NCI-H1092 treated with DMSO at 0.1 percent for 48 hours (cell line): ENCODE results near the gene PGF.
A peak's percentile ranks its signal among the peaks of the same experiment; 100 is the strongest.
"Not testable (repeated sequence)": the region's sequence is repeated elsewhere in the genome, so short reads cannot be mapped to it uniquely, and the experiment has no call there.

Experiments used
- DNase-seq: peaks from one replicate; lab custom pipeline; 2025; lab: John Stamatoyannopoulos, UW

PGF gene

DNA sequence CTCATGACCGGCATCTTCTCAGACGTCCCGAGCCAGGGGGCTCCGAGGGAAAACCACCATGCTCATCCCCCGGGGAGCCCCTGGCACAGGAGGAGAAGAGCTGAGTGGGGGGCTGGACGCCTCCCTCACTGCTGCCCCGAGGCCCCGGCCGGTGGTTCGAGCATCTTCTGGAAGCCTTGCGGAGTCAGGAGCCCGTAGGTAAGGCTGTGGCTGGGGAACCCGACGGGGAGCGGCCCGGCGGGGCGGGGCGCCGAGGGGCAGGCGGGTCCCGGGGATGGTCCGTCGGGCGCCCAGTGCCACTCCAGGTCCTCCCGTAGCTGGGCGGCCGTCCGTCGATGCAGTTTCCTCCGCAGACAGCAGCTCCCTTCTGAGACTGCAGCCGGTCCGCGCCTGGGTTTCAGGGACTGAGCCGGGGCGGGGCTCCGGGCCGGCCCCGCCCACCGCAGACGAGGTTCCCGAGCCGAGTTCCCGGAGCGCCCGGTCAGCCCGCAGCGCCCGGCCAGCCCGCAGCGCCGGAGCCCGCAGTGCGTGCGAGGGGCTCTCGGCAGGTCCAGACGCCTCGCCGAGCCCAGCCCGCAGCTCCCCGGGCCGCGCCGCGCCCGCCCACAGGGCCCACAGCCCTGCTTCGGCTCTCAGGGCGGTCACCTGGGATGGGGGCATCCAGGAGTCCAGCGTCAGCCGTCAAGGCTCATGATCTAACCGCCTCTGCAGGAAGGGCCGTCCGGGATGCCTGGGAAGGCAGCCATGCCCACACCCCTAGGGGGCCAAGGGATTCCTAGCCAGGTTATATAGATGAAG is at the start of gene PGF:
PGF (minus strand) TSS at position 369 of the 798 bp plus-strand sequence; CDS start at position 14, 355 bp downstream.
- peak; percentile 19 for DNase-seq

DNA sequence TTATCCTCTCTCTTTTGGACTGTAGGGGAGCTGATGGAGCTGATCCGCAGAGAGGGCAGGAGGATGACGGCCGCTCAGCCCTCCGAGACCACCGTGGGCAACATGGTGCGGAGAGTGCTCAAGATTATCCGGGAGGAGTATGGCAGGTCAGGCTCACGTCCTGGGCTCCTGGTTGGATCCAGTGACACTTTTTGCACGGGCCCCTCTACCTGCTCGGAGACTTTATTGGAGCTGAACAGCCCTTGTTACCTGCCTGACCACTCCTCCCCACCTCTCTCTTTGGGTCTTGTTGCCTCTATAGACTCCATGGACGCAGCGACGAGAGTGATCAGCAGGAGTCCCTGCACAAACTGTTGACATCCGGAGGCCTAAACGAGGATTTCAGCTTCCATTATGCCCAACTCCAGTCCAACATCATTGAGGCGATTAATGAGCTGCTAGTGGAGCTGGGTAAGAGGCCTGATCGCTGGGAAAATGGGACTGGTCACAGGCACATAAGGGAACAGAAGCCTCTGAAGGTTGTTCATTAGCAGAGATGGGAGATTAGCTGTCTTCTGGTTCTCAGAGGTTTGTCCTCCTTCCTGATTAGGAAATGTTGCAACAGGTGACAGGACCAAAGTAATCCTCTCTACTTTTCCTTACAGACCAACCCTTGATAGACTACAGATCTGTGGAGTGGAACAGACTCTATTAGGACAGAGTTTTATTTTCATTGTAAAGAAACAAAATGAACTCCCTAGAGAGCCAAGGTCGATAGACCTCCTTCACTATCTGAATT is 48.0 kb upstream of the PGF start:
- no peak for DNase-seq

DNA sequence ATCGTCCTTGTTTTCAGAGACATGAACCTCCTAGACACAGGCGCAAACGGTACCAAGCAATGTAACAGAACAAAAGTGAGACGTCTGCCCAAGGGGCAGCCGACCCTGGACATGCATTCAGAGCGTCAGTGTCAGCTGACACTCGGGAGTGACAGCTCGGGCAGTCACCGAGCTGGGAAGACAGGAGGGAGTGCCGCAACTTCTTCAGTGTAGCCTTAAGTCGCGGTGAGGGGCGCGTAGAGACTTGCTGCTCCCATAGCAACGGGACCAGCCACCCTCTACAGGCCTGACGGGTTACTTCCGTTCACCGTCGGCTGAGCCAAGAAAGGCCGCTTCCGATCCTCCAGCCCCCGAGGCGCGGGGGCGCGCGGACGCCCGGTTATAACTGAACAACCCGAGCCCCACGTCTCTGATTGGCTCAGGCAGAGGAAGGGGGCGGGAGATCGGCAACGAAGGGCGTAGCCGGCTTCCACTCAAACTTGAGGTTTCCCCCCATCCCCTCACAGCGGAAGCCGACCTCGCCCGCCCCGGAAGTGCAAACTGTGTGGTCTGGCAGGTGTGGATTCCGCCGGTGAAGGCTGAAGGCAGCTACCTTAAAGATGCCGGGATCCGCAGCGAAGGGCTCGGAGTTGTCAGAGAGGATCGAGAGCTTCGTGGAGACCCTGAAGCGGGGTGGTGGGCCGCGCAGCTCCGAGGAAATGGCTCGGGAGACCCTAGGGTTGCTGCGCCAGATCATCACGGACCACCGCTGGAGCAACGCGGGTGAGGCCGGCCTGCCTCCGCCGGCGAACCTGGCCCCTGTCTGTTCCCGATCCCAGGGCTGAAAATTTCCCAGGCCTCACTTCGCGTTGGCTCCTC is 47.2 kb upstream of the PGF start, which contains the start of gene EIF2B2:
EIF2B2 (plus strand) TSS at position 530 of the 858 bp plus-strand sequence; CDS start at position 600, 70 bp downstream.
- peak; percentile 95 for DNase-seq

DNA sequence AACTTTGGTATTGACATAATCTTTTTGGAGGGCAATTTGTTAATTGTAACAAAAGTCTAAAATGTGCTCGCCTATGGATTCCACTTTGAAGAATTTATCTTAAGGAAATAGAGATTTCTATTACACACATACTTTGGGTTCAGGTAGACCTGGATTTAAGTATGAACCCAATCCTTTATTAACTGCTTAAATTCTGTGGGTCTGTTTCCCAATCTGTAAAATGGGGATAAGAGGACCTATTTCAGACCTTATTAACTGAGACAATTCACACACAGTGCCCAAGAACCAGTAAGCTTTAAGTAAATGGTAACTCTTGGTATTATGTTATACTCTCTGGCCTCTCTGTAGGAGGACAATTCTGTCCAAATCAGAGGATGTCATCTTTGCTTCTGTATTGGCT is 46.5 kb upstream of the PGF start:
- no peak for DNase-seq

DNA sequence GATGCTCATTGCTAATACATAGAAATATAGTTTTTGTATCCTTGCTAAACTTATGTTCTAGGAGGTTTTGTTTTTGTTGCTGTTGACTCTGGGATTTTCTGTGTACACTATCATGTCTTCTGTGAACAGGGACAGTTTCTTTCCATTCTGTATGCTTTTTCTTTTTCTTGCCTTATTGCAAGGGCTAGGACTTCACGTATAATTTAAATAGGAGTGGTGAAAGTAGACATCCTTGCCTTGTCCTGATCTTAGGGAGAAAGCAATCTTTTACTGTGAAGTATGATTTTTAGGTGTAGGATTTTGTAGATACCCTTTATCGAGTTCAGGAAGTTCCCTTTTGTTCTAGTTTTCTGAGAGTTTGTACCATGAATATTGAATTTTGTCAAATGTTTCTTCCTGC is 45.9 kb upstream of the PGF start:
- DNase-seq: no peak

DNA sequence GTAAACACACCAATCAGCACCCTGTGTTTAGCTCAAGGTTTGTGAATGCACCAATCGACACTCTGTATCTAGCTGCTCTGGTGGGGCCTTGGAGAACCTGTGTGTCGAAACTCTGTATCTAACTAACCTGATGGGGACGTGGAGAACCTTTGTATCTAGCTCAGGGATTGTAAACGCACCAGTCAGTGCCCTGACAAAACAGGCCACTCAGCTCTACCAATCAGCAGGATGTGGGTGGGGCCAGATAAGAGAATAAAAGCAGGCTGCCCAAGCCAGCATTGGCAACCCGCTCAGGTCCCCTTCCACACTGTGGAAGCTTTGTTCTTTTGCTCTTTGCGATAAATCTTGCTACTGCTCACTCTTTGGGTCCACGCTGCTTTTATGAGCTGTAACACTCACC is 40.4 kb upstream of the PGF start:
- DNase-seq: not testable (repeated sequence)

DNA sequence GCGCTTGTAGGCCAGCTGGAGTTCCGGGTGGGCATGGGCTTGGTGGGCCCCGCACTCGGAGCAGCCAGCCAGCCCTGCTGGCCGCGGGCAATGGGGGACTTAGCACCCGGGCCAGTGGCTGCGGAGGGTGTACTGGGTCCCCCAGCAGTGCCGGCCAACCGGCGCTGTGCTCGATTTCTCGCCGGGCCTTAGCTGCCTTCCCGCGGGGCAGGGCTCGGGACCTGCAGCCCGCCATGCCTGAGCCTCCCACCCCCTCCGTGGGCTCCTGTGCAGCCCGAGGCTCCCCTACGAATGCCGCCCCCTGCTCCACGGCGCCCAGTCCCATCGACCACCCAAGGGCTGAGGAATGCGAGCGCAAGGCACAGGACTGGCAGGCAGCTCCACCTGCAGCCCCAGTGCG is 38.8 kb upstream of the PGF start:
- DNase-seq: not testable (repeated sequence)

DNA sequence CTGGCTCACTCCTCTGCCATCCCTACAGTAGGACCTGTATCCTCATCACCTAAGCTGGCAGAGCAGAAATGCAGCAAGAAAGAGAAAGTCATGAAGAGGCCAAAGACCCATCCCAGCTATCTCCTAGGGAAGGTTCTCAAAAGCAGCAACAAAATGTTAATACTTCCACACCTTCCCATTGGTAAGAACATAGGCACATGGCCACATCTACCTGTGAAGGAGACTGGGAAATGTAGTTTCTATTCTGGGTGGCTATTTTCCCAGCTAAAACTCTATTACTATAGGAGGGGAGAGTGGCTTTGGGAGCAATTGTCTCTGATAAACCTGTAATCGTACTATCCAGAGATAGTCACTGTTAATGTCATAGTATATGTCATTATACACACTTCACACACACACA is 33.6 kb upstream of the PGF start:
- no peak for DNase-seq

DNA sequence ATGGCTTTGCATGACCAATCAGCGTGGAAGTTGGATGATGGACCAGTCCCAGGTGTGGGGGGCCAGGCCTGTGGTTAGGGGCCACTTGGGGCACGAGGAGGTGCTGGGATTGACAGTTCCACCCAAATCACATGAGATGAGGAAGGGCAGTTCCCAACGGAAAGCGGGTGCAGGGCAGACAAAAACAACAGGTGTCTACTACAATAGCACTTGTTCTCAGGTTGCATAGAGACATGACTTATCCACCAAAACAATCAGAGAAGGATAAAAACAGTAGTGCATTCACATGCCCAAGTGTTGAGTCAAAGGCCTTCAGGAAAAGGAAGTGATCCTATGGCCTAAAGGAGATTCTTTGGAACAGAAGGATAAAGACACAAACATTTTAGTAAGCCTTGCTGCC is 32.7 kb upstream of the PGF start:
- no peak for DNase-seq

DNA sequence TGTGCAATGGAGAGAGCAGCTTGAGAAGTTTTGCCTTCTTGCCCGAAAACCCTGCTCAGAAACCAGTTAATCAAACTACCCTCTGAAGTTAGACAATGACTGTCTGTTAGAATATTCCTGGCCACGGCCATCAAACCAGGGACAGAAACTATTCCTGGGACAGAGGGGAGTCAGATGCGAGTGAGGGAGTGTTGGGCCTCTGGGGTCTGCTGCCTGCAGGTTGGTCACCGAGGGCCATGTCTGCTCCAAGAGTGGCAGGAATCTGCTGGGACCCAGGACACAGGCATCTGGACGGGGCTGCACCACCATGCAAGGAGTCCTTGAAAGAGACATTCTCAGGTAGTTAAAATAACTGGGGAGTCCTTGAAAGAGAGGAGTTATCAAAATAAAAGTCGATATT is 30.4 kb upstream of the PGF start:
- DNase-seq: no peak

DNA sequence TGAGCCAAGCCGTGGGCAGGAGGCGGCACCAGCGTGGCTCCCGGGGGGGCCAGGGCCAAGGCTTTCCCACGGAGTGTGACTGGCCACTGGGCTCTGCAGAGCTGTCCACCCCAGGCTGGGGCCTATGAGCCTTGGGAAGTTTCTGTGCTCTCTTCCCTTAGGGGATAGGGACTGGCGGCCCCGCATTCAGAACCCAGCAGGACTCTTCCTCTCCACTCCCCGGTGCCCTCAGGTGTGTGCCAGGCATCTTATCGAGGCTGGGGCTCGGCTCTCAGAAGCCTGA is 29.6 kb upstream of the PGF start:
- no peak for DNase-seq

DNA sequence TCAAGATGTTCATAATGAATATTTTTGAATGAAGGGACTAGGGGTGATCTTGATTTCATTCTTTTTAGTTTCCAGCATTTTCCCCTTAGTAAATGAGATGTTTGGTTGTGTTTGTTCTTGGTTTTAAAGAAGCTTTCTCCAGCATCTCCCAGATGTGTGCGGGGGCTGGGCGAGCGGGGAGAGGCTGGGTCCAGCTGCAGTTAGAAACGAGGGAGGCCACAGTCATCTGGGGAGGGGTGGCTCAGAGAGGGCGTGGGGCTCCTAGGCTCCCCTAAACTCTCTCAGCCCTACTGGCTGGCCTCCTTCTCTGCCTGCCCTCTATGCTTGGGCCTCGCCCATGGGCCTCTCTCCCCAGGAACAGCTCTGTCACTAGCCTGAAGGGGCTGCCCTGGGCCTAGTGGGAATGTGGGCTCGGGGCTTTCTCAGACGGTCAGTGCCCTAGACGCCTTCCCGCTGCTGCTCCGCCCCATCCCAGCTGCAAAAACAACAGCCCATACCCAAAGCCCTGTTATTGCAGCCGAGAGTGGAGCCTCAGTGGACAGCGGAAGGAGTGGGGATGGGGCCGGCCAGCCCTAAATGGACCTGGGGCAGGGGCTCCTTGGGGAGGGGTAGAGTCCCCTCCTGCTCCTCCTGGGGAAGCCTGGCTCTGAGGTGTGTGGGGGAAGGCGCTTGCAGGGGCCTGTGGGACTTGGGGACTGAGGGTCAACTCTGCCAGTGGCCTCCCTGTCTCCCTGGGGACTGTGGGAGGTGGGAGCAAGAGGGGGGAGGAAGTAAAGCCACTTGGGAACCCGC is 29.0 kb upstream of the PGF start:
- no peak for DNase-seq

DNA sequence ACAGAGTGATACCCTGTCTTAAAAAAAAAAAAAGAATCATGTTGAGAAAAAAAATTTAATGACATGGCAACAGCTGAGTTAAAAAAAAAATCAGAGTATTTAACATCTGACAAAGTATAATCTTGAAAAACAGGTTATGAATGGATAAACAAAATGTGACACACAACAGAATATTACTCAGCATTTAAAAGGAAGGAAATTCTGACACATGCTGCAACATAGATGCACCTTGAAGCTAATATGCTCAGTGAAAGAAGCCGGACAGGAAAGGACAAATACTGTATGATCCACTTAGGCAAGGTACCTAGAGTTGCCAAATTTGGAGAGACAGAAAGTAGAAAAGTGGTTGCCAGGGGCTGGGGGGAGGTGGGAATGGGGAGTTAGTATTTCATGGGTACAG is 27.9 kb upstream of the PGF start:
- DNase-seq: no peak

DNA sequence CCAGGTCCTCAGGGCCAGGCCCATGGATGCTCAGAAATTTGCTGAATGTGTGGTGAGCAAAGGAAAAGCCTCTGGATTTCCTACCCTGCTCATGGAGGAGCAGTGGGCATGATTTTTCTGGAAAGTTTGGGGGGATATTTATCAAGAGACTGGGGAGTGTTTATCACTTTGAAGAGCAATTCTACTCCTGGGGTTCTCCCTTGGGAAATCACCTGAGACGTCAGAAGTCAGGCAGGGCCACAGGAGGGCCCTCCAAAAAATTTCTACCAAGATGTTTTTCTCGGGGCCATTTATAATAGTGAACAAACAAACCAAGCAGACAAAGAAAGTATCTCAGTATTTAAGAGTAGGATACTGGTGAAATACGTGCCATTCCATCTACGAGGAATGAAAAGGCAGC is 27.3 kb upstream of the PGF start:
- DNase-seq: no peak

DNA sequence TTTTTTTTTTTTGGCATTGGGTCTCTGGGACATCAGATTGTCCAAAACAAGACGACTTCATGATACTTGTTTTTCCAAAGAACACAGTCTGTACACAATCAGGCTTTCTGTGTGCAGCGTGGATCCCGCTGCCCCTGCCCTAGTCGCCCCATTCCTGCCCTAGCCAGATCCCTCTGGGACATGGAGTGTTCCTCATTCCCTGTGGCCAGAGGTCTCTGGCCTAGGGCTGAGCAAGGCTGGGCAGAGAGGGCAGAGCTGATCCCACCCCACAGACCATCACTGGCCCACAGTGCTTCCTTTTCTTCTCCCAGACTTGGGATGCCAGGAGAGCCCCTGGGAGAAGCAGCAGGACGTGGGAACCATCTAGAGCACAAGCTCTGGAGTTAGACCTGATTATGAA is 26.4 kb upstream of the PGF start:
- DNase-seq: no peak

DNA sequence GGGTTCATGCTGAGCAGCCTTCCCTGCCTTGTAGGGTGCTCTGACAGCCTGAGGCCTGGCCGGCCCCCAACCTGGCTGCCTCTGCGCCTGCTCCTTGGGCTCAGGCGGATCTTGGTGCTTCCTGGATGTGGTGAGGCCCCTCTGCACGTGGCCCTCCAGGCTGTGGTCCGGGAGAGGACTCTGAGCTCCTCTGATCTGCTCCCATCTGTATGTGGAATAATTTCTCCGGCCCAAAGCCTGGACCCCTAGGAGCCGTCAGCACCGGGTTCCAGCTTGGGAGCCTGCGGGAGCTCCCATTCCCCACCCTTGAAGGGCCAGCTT is 26.0 kb upstream of the PGF start:
- DNase-seq: no peak

DNA sequence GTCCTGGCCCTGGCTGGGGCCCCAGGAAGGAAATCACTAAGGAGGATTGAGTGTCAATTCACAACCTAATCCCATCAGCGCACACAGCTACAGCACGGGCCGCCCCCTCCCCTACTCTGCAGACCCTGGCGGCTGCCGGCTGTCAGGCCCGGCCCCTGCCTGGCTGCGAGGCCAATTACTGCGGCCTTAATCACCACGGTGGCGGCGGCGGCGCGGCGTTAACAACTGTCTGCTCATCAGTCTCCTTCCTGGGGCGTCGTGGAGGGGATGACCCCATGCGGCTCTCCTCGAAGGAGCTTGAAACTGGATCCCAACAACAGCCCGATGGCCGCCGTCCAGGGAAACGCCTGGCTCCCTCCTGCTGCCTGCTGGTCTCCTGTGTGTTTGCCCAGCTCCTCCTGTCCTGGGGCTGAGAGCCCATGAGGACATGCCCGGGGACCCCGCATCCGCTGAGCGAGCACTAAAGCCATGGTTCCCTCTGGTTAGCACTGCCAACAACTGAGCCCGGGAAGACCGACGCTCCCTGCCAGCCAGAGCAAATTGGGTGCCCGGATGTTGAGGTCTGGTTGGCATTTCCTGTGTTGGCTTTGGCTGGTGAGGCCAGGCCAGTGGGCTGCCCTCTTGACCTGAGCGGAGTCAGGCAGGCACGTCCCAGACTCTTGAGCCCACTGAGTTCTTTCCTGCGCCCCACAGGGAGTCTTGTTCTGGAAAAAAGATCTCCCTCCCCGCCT is 25.5 kb upstream of the PGF start:
- peak; percentile 65 for DNase-seq

DNA sequence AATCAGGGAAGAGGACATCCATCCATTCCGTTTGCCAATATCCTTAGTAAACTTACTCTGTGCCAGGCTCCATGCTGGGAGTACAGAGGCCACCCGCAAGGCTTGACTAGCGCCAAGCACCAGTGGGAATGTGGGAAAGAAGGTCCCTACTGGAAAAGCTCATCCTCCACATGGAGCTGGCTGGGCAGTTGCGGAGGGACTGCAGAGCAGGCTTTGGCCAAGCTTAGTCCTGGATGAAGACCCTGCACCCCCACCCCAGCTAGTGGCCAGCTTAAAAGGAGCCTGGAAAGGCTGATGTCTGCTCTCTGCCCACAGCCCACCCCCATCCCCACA is 25.0 kb upstream of the PGF start:
- DNase-seq: peak; percentile 52

DNA sequence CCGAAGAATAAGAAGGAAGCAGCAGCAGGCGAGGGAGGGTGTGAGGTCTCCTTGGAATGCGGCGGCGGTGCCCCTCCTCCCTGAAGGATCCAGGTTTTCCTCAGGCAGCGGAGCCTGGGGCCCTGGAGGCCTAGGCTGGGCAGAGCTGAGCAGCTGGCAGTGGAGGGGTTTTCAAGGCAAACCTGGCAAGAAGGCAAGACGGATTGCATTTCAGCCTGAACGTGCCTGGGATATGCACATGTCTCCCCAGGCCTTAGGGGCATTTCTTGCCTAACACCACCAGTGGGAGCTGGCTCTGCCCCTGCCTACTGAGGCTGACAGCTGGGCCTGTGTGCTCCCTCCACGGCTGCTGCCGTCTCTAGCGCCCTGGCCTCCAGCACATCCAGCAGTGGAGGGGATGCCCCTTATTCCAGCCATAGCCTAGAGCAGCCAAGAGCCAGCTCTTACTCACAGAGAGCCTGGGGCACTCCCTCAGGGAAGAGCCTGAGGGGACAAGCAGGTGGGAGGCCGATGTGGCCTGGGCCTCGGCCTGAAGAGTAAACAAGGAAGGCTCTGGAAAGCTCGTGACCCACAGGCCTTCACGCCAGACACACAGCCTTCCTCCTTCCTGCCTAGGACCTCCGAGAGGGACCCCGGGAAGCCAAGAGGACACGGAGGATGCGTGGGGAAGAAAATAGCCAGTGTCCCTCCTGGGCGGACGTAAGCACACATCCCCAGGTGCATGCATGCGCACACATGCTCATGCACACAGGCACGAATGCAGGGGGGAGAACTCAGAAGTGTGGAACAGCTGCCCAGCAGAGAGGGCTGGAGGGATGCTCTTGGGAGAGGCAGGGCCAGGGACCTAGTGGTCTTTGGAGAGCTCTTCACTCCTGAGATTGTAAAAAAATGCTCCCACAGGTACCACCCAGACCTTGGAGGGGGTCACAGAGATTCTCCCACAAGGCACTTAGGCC is 24.3 kb upstream of the PGF start:
- peak; percentile 36 for DNase-seq

DNA sequence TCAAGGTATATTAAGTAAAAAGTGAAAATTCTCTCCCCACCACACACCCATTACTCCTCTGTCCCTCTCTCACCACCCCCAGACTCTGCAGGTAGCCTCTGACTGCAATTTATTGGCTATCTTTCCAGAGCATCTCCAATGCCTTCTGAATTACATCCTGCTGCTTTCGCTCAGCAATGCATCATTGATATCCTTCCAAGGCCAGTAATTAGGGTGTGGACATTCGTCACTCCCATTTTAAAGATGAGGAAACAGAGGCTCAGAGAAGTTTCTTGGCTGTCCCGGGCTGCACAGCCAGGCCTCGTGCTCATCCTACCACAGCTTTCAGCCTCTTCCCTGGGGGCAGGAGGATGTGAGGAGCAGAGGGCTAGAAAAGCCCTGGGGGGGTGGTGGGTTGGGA is 23.6 kb upstream of the PGF start:
- no peak for DNase-seq
